T-helper 1 cell (primary cell): ENCODE data around the gene ASB10.

Source experiments
- DNase-seq, 5 donors: peaks; one replicate each; pipeline ENCODE4 v3.0.0-alpha.2; 2012 to 2020

Gene ASB10

GRCh38 chr7:151166629-151167196, 20.3 kb downstream of the ASB10 start:
- no peak for DNase-seq

- no peak for DNase-seq
Measured at GRCh38 chr7:151161757-151162156, 25.3 kb downstream of the ASB10 start.

GRCh38 chr7:151157645-151158329, 29.3 kb downstream of the ASB10 start:
- no peak for DNase-seq

GRCh38 chr7:151152643-151153513, 34.2 kb downstream of the ASB10 start:
- no peak for DNase-seq

- no peak for DNase-seq
Measured at GRCh38 chr7:151150388-151150787, 36.7 kb downstream of the ASB10 start.

- no peak for DNase-seq
Measured at GRCh38 chr7:151148319-151149259, 38.5 kb downstream of the ASB10 start.

- no peak for DNase-seq
Measured at GRCh38 chr7:151146761-151147160, 40.3 kb downstream of the ASB10 start.

GRCh38 chr7:151144387-151144786, 42.7 kb downstream of the ASB10 start:
- no peak for DNase-seq

GRCh38 chr7:151143261-151144015, 43.6 kb downstream of the ASB10 start:
- DNase-seq = no peak

- DNase-seq = no peak
Measured at GRCh38 chr7:151142686-151143040, 44.4 kb downstream of the ASB10 start.

GRCh38 chr7:151141855-151142685, 45.0 kb downstream of the ASB10 start:
- no peak for DNase-seq

GRCh38 chr7:151141311-151141854, 45.7 kb downstream of the ASB10 start:
- no peak for DNase-seq

GRCh38 chr7:151140826-151141225, 46.2 kb downstream of the ASB10 start:
- no peak for DNase-seq

- DNase-seq = no peak
Measured at GRCh38 chr7:151139791-151140190, 47.3 kb downstream of the ASB10 start.

GRCh38 chr7:151139071-151139790, 47.8 kb downstream of the ASB10 start:
- DNase-seq = no peak

GRCh38 chr7:151138153-151138851, 48.7 kb downstream of the ASB10 start:
- no peak for DNase-seq

- no peak for DNase-seq
Measured at GRCh38 chr7:151137791-151138152, 49.3 kb downstream of the ASB10 start.

- DNase-seq = no peak
Measured at GRCh38 chr7:151137076-151137675, 49.9 kb downstream of the ASB10 start.
